SJCRH30 (cell line): ENCODE data around the gene SAP30BP. TPM values are rescaled to one million over a fixed set of nuclear protein-coding genes. Genes with fewer than 3 reads are reported as not detected.

Experiments
- DNase-seq, 2 experiments: peaks; one replicate each; pipeline ENCODE4 v3.0.0-alpha.2; 2015 to 2020
- H3K27ac ChIP-seq: fragments of 250-450 bp; sonication (Bioruptor Pico); 2 replicates; pipeline ENCODE4 v1.5.1; 2020; ENCODE audit warnings: mild to moderate bottlenecking, moderate library complexity
- H3K27me3 ChIP-seq: fragments of 250-450 bp; sonication (Bioruptor Pico); 2 replicates; pipeline ENCODE4 v1.5.1; 2020; ENCODE audit warnings: mild to moderate bottlenecking, moderate library complexity
- H3K36me3 ChIP-seq: fragments of 250-450 bp; sonication (Bioruptor Pico); 2 replicates; pipeline ENCODE4 v1.5.1; 2020; ENCODE audit warnings: mild to moderate bottlenecking, moderate library complexity
- H3K4me1 ChIP-seq: fragments of 250-450 bp; sonication (Bioruptor Pico); 2 replicates; pipeline ENCODE4 v1.5.1; 2020; ENCODE audit warnings: mild to moderate bottlenecking, moderate library complexity
- H3K4me3 ChIP-seq: fragments of 250-450 bp; sonication (Bioruptor Pico); 2 replicates; pipeline ENCODE4 v1.5.1; 2020; ENCODE audit warnings: mild to moderate bottlenecking, moderate library complexity
- H3K9me3 ChIP-seq: fragments of 250-450 bp; sonication (Bioruptor Pico); replicated peaks from 2 replicates; pipeline ENCODE4 v1.5.1; 2020; ENCODE audit warnings: mild to moderate bottlenecking, moderate library complexity
- total RNA-seq: library from RNA; depleted of rRNA; stranded (reverse); fragments of >200 nt; shearing (Covaris generic); gene quantifications from 2 replicates; pipeline ENCODE4 v1.2.3, GENCODE V29; 2014

SAP30BP gene
- total RNA-seq, 1 experiment from 2014 or later: 74.0 TPM

DNA sequence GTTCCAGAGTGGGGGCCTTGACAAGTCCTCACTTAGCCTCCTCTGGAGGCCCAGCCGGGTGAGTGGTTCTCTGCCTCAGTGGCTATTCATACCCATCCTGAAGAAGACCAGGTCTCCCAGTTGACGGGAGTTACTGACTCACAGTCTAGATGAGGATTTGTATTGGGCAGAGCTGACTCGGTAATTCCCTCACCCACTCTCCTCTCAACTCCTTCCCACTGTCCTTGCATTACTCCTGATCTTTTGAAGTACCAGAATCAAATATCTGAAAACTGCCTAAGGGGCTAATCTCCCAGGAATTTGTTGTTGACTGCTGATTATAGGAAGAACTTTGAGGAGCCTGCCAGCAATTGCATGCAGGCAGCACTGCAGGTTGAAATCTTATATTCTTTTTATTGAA lies 14.2 kb downstream of the SAP30BP start:
- Histone ChIP-seq H3K27me3 (no peaks in the 10 kb centered on the region), H3K4me3 (no peak overlapping the region), H3K9me3 (no peaks in the 10 kb centered on the region), H3K36me3 (peaks cover 29% of the 10 kb centered on the region), H3K4me1 (no peaks in the 10 kb centered on the region), H3K27ac (no peak overlapping the region)
- DNase-seq: no peak

DNA sequence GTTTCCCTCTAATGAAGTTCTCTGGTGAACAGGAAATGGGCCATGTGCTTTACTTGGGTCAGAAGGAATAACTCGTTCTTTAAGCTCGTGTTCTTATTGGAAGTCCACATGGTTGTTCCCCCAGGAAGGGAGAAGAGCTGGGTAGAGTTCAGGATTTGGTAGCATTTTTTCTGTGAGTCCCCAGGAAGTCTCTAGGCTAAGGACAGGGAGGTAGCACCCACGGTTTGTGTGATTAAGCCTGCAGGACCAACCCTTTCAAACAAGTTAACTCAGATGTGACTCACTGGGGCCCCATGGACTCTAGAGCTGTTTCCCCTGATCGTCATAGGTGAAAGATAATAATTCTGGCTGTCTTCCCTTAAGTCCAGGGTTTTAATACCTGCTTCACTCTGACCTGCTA lies 16.4 kb downstream of the SAP30BP start:
- H3K9me3 ChIP-seq: no peaks in the 10 kb centered on the region
- no peaks in the 10 kb centered on the region for H3K4me1 ChIP-seq
- H3K36me3 ChIP-seq: peaks cover 21% of the 10 kb centered on the region
- no peak overlapping the region for H3K4me3 ChIP-seq
- H3K27ac ChIP-seq: no peak overlapping the region
- H3K27me3 ChIP-seq: no peaks in the 10 kb centered on the region
- DNase-seq: no peak

DNA sequence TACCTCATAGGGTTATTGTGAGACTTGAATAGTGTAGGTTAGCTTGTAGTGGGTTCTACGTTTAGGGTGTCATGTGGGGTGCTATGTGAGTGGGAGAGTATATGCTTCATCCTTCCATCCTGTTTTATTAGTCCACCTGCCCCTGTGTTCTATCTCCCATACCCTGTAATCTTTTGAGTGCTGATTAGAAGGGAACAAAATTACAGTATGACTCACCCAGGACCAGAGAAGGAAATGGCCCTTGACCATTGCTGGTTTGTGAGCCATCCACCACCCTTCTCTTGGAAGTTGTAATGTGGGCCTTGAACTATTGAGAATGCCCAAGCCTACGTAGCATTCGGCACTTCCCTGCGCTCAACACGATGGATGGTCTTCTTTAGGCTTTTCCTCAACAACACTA lies 17.1 kb downstream of the SAP30BP start:
- no peaks in the 10 kb centered on the region for H3K9me3 ChIP-seq
- H3K4me1 ChIP-seq: no peaks in the 10 kb centered on the region
- H3K36me3 ChIP-seq: peaks cover 21% of the 10 kb centered on the region
- no peak overlapping the region for H3K4me3 ChIP-seq
- DNase-seq: no peak
- no peak overlapping the region for H3K27ac ChIP-seq
- H3K27me3 ChIP-seq: no peaks in the 10 kb centered on the region

DNA sequence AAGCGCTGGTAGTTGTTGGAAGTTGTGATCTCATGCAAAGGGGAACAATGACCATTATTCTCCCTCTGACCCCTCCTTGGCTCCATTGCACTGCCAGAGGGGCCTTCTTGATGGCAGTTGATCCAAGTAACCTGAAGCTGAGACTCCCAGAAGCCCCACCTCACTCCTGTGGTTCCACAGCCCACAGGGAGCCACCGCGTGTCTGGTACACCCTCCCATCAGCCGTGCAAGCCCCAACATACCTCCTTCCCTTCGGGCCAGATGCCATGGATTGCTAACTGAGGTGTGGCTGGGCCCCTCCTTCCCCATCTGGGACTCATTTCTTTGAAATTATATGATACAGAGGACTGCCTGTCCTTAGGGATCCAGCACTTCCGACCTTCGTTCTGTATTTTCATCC lies 17.8 kb downstream of the SAP30BP start:
- Histone ChIP-seq H3K9me3 (no peaks in the 10 kb centered on the region), H3K4me3 (no peak overlapping the region), H3K4me1 (no peaks in the 10 kb centered on the region), H3K27ac (no peak overlapping the region), H3K36me3 (peaks cover 25% of the 10 kb centered on the region), H3K27me3 (no peaks in the 10 kb centered on the region)
- DNase-seq: no peak

DNA sequence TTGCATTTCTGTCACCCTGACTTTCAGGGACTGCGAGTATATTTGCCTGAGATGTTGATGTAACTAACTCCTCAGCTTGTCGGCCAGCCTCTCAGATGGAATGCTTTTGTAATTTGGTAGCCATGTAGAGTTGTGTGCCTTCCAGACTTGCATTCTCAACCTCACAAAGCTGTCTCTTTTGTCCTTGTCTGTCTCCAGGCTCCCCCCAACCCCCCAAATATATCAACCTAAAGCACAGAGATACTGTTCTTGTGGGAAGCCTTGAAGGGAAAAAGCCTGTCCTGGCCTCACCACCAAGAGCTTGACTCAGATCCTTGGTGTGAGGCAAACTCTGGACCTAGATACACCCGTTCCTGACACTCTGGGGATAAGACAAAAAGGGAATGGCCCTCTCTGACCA lies 18.4 kb downstream of the SAP30BP start:
- no peak for DNase-seq
- Histone ChIP-seq H3K9me3 (no peaks in the 10 kb centered on the region), H3K36me3 (peaks cover 26% of the 10 kb centered on the region), H3K27ac (no peak overlapping the region), H3K27me3 (no peaks in the 10 kb centered on the region), H3K4me1 (no peaks in the 10 kb centered on the region; the same call in 1 of the 2 replicates), H3K4me3 (no peak overlapping the region)

DNA sequence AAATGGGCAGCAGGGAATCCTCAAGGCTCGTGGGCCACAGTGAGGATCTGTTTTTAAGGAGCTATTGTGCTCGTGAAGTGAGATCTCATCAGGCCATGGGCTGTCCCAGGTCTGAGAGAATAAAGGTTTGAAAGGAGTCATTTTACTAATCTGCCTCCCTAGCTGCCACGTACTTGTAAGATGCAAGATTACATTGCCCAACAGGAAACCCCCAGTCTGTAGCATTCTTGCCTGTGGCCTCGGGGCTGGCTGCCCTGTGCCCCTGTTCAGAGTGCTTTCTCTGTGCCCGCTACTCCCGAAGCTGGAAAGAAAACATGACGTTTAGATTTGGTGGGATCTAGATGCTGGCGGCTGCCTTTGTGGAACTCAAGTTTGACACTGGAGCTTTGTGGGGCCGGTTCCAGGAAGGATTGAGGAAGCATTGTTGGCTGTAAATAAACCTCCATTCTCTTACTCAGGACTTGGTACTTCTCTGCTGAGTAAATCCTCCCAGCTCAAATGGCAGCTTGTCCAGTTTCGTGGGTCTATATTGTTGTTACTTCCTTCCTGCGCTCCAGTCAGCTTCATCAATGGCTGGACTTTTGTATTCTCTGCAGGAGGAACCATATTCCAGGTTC lies 21.2 kb downstream of the SAP30BP start:
- DNase-seq: no peak
- Histone ChIP-seq H3K9me3 (no peaks in the 10 kb centered on the region), H3K4me1 (no peaks in the 10 kb centered on the region; the same call in 1 of the 2 replicates), H3K4me3 (no peak overlapping the region), H3K27me3 (no peaks in the 10 kb centered on the region), H3K27ac (no peak overlapping the region), H3K36me3 (peaks cover 48% of the 10 kb centered on the region)

DNA sequence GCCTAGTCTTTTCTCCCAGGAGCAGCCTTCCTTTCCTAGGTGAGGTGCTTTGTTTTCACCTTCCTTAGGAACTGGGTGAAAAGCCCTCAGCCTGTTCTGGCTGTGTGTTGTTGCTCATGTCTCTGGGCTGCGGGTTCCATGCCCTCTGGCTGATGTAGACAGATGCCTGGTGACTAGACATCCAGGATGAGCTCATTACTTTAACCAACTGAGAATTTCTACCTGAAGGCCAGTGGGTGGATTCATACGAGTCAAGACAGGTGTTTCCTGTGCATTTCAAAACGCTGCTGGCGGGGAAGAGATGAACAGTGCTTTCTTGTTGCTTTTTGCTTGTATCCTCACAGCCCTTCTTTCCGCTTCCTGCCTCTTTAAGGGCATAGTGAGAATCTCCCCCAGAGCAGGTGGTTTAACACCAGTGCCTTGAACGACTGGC lies 22.3 kb downstream of the SAP30BP start:
- no peak for DNase-seq
- H3K4me3 ChIP-seq: no peak overlapping the region
- H3K27me3 ChIP-seq: no peaks in the 10 kb centered on the region
- no peak overlapping the region for H3K27ac ChIP-seq
- H3K4me1 ChIP-seq: no peaks in the 10 kb centered on the region; the same call in 1 of the 2 replicates
- no peaks in the 10 kb centered on the region for H3K9me3 ChIP-seq
- H3K36me3 ChIP-seq: peaks cover 53% of the 10 kb centered on the region

DNA sequence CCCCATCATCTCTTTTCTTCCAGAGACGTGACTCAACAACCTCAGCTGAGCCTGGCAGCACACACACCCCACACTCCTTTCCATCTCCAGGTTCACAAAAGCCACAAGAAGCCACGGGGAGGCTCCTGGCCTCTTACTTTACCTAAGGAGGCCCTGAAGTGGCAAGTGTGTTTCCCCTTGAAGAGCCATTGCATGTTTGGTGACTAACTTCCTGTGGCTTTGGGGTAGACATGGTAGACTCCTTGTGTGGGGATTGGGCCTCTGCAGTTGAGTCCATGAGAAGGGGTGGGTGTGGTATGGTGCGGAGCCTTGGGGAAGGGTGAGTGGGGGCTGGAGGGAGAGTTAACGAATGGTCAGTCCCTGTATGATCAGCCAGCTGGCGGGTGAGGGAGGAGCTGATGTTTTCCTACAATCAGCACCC lies 24.2 kb downstream of the SAP30BP start:
- DNase-seq: no peak
- Histone ChIP-seq H3K4me3 (no peak overlapping the region), H3K36me3 (peaks cover 70% of the 10 kb centered on the region), H3K27ac (no peak overlapping the region), H3K27me3 (no peaks in the 10 kb centered on the region), H3K9me3 (no peaks in the 10 kb centered on the region), H3K4me1 (no peaks in the 10 kb centered on the region; the same call in 1 of the 2 replicates)

DNA sequence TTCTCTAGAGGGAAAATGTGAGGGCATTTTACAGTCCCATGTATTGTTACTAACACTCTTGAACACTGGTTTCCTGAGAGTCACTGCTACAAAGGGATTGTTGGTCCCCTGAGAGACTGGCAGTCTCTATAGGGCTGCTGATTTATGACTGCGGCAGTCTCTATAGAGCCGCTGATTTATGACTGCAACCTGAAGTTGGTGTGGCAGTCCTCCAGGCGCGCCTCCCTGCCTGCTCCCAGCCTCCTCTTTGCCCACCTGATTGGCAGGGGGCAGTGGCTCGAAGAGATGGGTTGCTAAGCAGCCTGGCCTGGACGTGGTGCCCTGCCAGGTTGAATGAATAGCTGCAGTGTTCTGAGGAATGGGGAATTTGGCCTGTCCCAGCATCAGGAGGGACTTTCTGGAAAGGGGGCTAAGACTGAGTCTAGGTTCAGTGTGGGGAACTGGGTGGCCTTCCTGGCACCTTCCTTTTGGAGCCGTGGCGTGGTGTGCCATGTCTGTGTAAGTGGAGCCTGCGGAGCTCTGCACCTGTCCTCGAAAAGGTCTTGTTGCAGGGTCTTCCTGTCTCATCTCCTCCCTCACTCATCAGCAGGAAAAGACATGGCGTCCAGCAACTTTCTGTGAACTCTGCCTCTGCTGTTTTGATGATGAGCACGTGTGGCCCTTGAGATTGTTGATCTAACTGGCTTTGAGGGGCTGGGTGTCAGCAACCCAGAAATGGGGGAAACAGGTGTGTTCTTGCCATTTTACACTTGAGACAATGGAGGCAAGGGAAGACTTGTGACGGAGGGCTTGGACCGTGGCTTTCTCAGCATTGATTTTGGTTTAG lies 24.9 kb downstream of the SAP30BP start:
- Histone ChIP-seq H3K4me3 (no peak overlapping the region), H3K27me3 (no peaks in the 10 kb centered on the region), H3K4me1 (peaks cover under 1% of the 10 kb centered on the region; the same call in 1 of the 2 replicates), H3K9me3 (no peaks in the 10 kb centered on the region), H3K36me3 (peaks cover 66% of the 10 kb centered on the region), H3K27ac (no peak overlapping the region)
- no peak for DNase-seq

DNA sequence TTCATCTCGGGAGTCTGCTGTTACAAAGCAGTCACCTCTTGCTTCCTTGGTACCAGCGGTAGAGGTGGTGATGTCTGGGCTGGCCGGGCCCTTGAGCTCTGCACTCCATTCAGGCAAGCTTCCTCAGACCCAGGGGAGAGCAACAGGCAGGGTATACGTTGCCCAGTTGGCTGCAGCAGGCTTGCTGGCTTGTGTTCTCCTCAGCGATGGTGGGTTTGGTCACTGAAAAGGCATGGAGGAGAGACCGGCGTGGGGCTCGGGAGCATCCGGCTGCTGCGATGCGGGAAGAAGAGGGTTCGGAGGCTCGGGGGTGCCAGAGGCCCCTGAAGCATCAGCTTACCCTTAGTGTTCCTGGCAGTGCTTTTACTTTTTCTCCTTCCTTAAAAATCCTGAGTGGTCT lies 25.8 kb downstream of the SAP30BP start:
- H3K27me3 ChIP-seq: no peaks in the 10 kb centered on the region
- H3K4me3 ChIP-seq: no peak overlapping the region
- peaks cover 10% of the 10 kb centered on the region for H3K4me1 ChIP-seq
- peaks cover 69% of the 10 kb centered on the region for H3K36me3 ChIP-seq
- no peak for DNase-seq
- H3K27ac ChIP-seq: no peak overlapping the region
- no peaks in the 10 kb centered on the region for H3K9me3 ChIP-seq

DNA sequence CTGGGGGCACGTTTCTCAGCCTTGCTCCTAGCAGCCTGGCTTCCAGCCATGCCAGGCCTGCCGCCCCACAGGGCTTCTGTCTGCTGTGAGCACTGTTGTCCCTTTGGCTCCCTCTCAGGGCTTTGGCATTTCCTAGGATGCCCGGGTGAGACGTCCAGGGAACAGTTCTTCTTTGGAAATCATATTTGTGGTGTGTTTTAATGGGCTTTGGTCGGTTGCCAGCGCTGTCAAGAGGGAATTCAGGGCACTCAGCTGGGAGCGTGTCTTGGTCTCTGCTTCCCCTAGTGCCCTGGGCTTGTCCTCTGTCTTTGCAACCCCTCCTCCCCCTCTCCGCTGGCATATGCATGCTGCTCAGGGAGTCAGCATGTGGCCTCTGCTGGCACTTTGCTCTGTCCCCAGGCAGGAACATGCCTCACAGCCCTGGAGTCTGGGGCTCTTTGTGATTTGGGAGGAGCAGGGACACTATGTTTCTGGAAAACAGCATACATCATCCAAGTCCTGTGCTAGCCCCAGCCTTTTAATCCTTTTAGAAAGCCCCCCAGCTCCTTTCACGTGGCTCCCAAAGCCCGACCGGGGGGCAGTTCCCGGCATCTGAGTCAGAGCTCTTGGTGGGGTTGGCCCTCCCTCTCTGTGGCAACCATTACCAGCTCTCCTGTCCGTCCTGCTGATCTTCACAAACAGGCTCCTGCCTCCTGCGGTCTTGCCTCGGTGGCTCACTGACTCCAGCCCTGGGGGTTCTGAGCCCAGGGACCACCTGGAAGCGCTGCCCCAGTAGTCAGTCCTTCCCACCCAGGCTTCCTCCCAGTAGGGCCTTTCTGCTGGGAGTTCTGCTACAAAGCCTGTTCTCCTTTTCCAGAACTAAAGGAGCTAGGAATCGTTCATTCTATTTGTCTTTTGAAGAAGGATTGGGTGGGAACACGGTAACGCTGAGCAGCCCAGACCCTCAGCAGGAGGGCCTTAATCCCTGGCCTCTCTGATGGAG lies 26.7 kb downstream of the SAP30BP start:
- Histone ChIP-seq H3K4me1 (peaks cover 13% of the 10 kb centered on the region), H3K36me3 (peaks cover 74% of the 10 kb centered on the region), H3K9me3 (no peaks in the 10 kb centered on the region), H3K4me3 (no peak overlapping the region), H3K27me3 (no peaks in the 10 kb centered on the region), H3K27ac (no peak overlapping the region)
- no peak for DNase-seq

DNA sequence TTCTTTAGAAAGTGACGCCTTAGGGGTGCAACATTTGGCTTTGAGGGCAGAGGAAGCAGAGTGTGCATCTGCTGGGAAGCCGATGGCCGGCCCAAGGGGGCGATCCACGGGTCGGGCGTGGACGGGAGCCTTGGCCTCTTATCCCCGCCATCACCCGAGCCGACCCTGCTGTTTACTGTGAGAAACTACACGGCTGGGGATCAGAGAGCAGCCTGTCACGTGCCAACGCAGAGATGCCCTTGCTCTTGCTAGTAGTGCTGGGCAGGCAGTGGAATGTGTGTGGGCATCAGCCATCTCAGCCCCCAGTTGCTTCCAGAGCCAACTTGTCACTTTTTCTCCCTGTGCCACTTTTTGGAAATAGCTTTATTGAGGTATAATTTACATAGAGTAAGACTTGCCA lies 27.4 kb downstream of the SAP30BP start:
- no peak overlapping the region for H3K4me3 ChIP-seq
- no peak overlapping the region for H3K27ac ChIP-seq
- H3K9me3 ChIP-seq: no peaks in the 10 kb centered on the region
- H3K4me1 ChIP-seq: peaks cover 13% of the 10 kb centered on the region
- no peaks in the 10 kb centered on the region for H3K27me3 ChIP-seq
- H3K36me3 ChIP-seq: peaks cover 79% of the 10 kb centered on the region
- DNase-seq: no peak

DNA sequence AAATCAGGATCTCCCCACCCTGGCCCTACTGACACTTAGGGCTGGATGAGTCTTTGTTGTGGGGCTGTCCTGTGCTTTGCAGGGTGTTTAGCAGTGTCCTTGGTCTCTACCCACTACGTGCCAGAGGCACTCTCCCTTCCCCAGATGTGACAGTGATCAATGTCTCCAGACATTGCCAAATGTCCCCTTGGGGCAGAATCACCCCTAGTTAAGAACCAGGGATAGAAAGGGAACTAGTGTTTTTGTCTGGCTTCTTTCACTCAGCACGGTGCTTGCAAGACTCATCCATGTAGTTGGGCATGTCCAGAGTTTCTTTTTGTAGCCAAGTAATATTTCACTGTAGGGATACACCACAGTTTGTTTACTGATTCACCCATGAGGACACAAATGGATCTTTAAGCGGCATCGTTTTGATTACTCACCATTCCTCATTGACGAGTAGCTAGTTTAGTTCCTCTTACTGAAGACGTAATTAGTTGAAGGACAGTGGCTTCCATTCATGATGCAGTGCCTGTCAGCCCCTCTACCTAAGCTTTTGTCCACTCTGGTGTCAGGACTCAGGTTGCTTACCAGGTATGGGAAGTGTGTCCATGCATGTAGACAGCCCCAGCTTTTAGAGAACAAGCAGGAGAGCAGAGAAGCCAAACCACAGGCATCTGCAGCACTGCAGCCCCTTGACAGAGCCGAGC lies 28.1 kb downstream of the SAP30BP start:
- H3K27me3 ChIP-seq: no peaks in the 10 kb centered on the region
- no peak overlapping the region for H3K4me3 ChIP-seq
- peaks cover 79% of the 10 kb centered on the region for H3K36me3 ChIP-seq
- no peaks in the 10 kb centered on the region for H3K9me3 ChIP-seq
- H3K4me1 ChIP-seq: peaks cover 13% of the 10 kb centered on the region
- no peak for DNase-seq
- no peak overlapping the region for H3K27ac ChIP-seq

DNA sequence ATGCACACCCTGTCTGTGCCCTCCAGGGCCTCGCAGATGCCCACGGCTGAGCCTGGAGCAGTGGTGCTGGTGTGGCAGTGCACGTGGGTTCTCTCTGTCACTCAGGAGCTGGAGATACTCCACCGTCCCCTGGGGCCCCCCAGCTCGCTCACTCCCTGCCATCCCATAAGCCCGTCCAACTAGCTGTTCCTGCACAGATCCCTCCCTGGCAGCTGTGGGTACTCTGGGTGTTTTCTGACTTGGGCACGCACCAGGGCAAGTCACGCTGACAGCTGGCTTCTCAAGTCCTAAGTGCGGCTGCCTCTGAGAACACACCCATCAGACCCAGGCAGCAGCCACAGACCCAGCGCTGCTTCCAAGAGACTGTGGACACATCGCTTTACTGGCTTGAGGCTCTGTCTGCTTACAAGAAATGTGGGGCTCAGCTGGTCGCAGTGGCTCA lies 28.7 kb downstream of the SAP30BP start:
- Histone ChIP-seq H3K9me3 (no peaks in the 10 kb centered on the region), H3K4me3 (no peak overlapping the region), H3K36me3 (peaks cover 79% of the 10 kb centered on the region), H3K27me3 (no peaks in the 10 kb centered on the region), H3K27ac (no peak overlapping the region), H3K4me1 (peaks cover 13% of the 10 kb centered on the region)
- DNase-seq: no peak
